GM19193 (cell line): ENCODE results near the gene INA.

Source experiments
- POLR2A ChIP-seq: IDR thresholded peaks from 4 replicates; pipeline ENCODE4 v1.6.1; 2011; ENCODE audit not compliant: insufficient read depth, insufficient read length; ENCODE audit errors: extremely low read depth

Gene INA

DNA sequence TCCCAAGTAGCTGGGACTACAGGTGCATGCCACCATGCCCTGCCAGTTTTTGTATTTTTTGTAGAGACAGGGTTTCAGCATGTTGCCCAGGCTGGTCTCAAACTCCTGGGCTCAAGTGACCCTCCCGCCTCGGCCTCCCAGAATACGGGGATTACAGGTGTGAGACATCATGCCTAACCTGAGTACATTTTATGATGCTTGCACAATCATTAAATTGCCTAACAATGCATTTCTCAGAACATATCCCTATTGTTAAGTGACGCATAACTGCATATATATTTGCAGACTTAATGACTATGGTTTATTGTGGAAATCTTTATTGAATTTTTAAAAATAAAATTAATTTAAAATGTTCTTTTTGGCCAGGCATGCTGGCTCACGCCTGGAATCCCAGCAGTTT is 30.7 kb downstream of the INA start:
- TF ChIP-seq POLR2A = no peak

DNA sequence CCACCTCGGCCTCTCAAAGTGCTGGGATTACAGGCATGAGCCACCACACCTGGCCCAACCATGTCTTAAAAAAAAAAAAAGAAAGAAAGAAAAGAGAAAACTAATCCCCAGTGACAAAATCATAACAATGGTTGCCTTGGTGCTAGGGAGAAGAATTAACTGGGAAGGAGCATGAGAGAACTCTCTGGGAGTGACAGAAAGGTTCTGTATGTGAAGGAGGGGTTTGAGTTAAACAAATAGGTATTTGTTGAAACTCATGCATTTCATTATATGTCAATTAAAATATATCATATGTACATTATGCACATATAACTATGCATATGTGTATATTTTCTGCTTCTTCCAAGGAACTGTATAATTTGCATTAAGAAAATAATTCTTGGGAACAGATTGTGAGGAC is 33.3 kb downstream of the INA start:
- no peak for TF ChIP-seq POLR2A

DNA sequence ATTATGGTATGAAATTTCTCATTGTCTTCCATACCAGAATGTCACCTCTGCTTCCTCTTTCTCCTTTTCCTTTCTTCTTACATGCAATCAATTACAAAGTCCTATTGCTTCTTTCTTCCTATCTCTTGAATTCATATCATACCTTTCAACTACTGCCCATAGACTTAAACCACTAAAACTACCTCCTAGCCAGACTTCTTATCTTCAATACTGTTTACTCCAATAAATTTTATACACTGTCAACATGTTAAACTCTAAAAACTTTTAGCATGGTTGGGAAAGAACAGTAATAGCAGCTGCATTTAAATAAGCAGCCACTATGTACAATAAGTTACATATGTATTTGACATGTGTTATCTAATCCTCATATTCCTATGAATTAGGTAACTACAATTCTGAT is 39.1 kb downstream of the INA start:
- no peak for TF ChIP-seq POLR2A

DNA sequence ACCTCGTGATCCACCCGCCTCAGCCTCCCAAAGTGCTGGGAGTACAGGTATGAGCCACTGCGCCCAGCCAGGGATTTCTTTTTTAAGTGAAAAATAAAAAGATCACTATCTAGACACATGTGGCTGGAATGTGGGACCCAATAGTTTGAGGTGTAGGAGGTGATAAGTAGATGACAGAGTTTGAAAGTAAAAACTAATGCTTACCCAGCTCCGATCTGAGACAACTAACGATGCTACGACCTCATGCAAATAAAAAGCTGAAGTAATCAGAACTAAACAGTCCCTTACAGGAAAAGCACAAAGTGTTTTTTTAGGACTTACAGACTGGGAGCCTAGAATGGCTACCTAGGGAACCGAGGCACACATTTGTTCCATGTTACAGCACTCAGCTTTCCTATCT is 51.0 kb downstream of the INA start:
- TF ChIP-seq POLR2A = no peak

DNA sequence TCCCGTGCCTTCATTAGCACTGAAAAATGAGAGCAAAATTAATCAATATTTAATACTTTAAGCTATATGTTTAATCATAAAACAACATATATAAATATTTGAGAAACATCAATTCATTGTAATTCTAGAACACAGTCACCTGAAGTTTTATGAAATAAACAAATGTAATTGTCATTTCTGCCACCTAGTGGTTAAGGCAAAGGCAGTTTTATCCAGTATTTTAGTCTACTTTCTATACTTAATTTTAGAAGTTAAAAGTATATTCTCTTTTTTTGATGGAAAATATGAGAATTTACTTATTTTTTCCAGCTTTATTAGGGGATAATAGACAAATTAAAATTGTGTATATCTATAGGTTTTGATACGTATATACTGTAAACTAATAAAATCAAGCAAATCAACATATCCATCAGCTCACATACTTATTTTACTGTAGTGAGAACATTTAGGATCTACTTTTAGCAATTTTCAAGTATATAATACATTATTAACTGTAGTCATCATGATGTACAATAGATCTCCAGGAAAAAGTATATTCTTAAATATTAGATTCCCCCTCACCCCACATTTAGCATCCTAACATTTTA is 57.1 kb downstream of the INA start:
- no peak for TF ChIP-seq POLR2A

DNA sequence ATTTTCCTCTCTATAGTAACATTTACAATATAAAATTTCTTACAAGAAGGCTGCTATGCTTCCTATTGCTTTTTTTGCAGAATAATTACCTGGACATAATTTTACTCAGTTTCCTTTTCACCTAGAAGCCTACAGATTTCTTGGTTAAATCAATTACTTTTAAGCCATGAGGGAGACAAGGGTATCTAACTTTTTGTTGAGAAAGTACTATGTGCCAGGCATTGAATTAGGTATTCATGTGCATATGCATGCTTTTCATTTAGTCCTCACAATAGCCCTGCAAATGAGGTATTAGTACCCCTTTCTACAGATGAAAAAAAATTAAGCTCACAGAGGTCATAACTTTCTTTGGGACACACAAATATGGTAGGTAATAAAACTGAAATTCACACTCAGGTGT is 57.6 kb downstream of the INA start:
- TF ChIP-seq POLR2A = no peak

DNA sequence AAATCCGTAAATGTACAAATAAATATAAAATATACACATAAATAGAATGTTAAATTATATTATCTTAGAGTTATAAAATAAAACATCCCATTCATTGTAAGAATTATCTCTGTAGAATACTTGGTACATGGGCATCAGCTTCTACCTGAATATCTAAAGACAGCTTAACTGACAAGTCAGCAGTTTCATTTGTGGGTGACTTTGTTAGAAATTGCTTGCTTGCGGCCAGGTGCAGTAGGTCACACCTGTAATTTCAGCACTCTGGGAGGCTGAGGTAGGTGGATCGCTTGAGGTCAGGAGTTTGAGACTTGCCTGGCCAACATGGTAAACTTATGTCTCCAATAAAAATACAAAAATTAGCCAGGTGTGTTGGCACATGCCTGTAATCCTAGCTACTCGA is 59.4 kb downstream of the INA start:
- TF ChIP-seq POLR2A = no peak
